ENCODE measurements around the gene FILIP1.

DNA sequence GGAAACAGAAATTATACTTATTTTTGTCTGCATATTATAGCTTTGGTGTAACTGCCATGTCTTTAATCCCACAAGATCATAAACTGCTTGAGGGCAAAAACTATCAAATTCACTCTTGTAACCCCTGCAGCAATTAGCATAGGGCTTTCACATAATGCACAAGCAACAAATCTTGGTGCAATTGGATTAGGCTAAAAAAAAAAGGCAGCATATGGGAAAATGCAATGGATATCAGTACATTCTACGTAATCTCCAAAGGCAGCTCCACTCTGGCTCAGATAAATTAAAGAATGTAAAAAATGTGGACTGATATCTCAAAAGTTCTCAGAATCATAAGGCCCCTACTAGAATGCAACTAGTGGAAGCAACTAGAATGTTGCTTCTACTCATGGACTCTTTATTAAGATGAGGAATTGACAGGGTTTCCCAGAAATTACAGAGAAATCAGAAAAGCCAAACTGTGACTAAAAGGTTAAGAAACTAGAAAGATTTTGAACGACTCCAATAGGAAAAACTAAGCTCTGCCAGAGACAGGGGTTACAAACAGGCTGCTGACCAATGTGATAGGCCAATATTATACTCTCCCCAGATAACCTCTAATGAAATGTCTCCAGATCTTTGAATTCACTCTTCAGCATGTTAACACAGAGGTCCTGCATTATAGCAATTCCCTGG is 55.0 kb downstream of the FILIP1 start:
- TF ChIP-seq EZH2phosphoT487 (conservative IDR thresholded peaks at IDR 0.05; ENCODE audit: low read length): no peak
- TF ChIP-seq, protein P1, sequence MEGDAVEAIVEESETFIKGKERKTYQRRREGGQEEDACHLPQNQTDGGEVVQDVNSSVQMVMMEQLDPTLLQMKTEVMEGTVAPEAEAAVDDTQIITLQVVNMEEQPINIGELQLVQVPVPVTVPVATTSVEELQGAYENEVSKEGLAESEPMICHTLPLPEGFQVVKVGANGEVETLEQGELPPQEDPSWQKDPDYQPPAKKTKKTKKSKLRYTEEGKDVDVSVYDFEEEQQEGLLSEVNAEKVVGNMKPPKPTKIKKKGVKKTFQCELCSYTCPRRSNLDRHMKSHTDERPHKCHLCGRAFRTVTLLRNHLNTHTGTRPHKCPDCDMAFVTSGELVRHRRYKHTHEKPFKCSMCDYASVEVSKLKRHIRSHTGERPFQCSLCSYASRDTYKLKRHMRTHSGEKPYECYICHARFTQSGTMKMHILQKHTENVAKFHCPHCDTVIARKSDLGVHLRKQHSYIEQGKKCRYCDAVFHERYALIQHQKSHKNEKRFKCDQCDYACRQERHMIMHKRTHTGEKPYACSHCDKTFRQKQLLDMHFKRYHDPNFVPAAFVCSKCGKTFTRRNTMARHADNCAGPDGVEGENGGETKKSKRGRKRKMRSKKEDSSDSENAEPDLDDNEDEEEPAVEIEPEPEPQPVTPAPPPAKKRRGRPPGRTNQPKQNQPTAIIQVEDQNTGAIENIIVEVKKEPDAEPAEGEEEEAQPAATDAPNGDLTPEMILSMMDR (IDR thresholded peaks at IDR 0.05; ENCODE audit: insufficient read depth, low read length, poor library complexity, severe bottlenecking): no peak

Measured in SU-DHL-6 (cell line).